Transverse colon (tissue), 4 donors: ENCODE data around the gene ZNRF3. TPM values are rescaled to one million over a fixed set of nuclear protein-coding genes. Genes with fewer than 3 reads are reported as not detected.

Experiments
- DNase-seq: peaks from one replicate; pipeline ENCODE4 v3.0.0-alpha.2; 2019
- H3K27ac ChIP-seq, 4 donors: fragments of 200-600 bp; sonication (generic); 2 replicates each; pipeline ENCODE4 v1.5.1; 2016 to 2018; ENCODE audit warnings: inconsistent platforms in 4 of 4
- H3K27me3 ChIP-seq: fragments of 200-600 bp; sonication (generic); 2 replicates; pipeline ENCODE4 v1.5.1; 2017; ENCODE audit warnings: inconsistent platforms
- H3K36me3 ChIP-seq, 4 donors: fragments of 200-600 bp; sonication (generic); 2 replicates each; pipeline ENCODE4 v1.5.1; 2017 to 2019; ENCODE audit warnings: inconsistent platforms in 4 of 4
- H3K4me1 ChIP-seq, 4 donors: fragments of 200-600 bp; sonication (generic); 2 replicates each; pipeline ENCODE4 v1.5.1; 2017 to 2020; ENCODE audit warnings: inconsistent platforms in 4 of 4
- H3K4me3 ChIP-seq, 4 donors: fragments of 200-600 bp; sonication (generic); 1 replicate in 1 of 4; 2 replicates in 3 of 4; pipeline versions ENCODE4 v1.5.1 to v1.6.1; 2017 to 2019; ENCODE audit warnings: inconsistent platforms in 4 of 4
- H3K9me3 ChIP-seq, 2 donors: fragments of 200-600 bp; sonication (generic); 2 replicates each; pipeline ENCODE4 v1.5.1; 2017 to 2019; ENCODE audit warnings: inconsistent platforms in 2 of 2
- EP300 ChIP-seq: sonication (generic); formaldehyde crosslinking; IDR thresholded peaks from one replicate; pipeline ENCODE4 v1.6.1; 2017; ENCODE audit warnings: antibody characterized with exemption, low read depth
- POLR2A ChIP-seq: fragments of 450-650 bp; IDR thresholded peaks from one replicate; pipeline ENCODE4 v1.6.1; 2016; ENCODE audit warnings: antibody characterized with exemption, mild to moderate bottlenecking, moderate library complexity
- POLR2AphosphoS5 ChIP-seq, 3 donors: sonication (generic); formaldehyde crosslinking; IDR thresholded peaks; one replicate each; pipeline ENCODE4 v1.6.1; 2016; ENCODE audit warnings: antibody characterized with exemption in 3 of 3
- WGBS, 2 donors: methylation state at CpG; one replicate each; pipeline ENCODE4 v1.1.5; 2018; ENCODE audit warnings: low coverage in 1 of 2; 5-methylcytosine and 5-hydroxymethylcytosine counted together
- in situ Hi-C, 4 donors: fragments of 200-750 bp; cut with MboI; loops; one replicate each; pipeline versions ENCODE4 v1.15.0 to v1.15.1; 2017; ENCODE audit warnings: low sequenced_read_pairs in 3 of 4, low pct_ligation_motif_present in 1 of 4, low pct_unique_long_range_greater_than_20kb in 1 of 4
- intact Hi-C: fragments of 100-400 bp; cut with DNase I; formaldehyde crosslinking; loops from one replicate; pipeline ENCODE4 v1.15.1; 2023; ENCODE audit warnings: low total_unique reads
- total RNA-seq, 4 donors: library from RNA; depleted of rRNA; stranded (reverse); fragments of >200 nt; gene quantifications; one replicate each; pipeline ENCODE4 v1.1.0, GENCODE V29; 2016
- TF ChIP-seq, protein P1 (sequence below), 5 experiments: fragments of 200-600 bp in 3 of 5; fragments of 450-650 bp in 2 of 5; sonication (generic) in 3 of 5; IDR thresholded peaks; 1 replicate in 2 of 5; 2 replicates in 3 of 5; pipeline ENCODE4 v1.5.1; 2016 to 2017; ENCODE audit warnings: antibody characterized with exemption in 5 of 5, inconsistent platforms in 3 of 5, mild to moderate bottlenecking in 2 of 5, moderate library complexity in 1 of 5

Gene ZNRF3
- total RNA-seq, 4 donors from 2014 or later = 4.5 to 10.7 (median 8.3) TPM

DNA sequence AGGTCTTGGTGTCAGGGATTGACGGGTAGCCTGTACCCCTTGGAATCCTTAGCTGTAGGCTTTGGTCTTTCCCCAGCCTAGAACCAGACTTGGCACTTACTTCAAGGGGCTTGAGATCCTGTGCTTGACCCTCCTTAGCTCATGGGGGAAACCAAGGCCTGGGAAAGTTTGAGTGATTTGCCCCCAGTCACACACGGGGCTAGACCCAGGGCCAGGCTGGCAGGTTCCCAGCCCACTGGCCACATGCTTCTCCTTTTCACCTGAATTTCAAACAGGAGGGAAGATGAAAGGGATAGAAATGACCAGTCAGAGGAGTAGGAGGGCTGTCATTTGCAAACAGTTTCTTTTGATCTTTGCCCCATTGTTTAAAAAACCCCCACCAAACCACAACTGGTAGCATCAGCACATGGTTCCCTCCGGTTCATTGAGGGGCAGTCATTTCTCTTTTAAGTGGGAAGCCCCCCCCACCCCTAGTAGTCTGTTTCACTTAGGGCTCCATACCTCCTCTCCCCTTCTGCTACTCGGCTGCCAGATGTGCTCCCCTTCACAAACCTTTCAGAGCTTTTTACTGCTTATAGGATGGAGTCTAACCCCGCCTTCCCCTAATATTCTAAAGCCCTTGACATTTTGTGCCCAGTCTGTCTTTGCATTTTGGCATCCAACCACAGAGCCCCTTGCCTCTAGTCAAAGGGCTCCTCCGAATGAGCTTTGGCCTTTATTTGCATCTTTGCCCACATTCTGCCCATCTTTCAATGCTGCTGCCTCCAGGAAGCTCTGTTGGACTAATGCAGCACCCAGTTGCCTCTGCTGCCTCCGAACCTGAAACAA, 37.6 kb downstream of the ZNRF3 start:
- Histone ChIP-seq H3K36me3 (no peaks in the 10 kb centered on the region), H3K27me3 (no peaks in the 10 kb centered on the region), H3K4me3 (no peak overlapping the region), H3K27ac (no peak overlapping the region), H3K9me3 (no peaks in the 10 kb centered on the region), H3K4me1 (peaks cover 25 to 66% (median 41%) of the 10 kb centered on the region in 4 donors)
- in situ Hi-C loops = loop anchor here in 1 of 4 donors (10.0 kb wide), 1 partner anchor 74 kb away; no protein-coding TSS in a partner anchor
- 57 to 67% methylated on average over 2 to 7 of the region's 7 CpGs for WGBS, 2 donors
- intact Hi-C loops = no loop called here
- TF ChIP-seq POLR2A = no peak
- no peak for TF ChIP-seq POLR2AphosphoS5 (IDR thresholded peaks at IDR 0.05)
- no peak for TF ChIP-seq EP300
- TF ChIP-seq, protein P1, sequence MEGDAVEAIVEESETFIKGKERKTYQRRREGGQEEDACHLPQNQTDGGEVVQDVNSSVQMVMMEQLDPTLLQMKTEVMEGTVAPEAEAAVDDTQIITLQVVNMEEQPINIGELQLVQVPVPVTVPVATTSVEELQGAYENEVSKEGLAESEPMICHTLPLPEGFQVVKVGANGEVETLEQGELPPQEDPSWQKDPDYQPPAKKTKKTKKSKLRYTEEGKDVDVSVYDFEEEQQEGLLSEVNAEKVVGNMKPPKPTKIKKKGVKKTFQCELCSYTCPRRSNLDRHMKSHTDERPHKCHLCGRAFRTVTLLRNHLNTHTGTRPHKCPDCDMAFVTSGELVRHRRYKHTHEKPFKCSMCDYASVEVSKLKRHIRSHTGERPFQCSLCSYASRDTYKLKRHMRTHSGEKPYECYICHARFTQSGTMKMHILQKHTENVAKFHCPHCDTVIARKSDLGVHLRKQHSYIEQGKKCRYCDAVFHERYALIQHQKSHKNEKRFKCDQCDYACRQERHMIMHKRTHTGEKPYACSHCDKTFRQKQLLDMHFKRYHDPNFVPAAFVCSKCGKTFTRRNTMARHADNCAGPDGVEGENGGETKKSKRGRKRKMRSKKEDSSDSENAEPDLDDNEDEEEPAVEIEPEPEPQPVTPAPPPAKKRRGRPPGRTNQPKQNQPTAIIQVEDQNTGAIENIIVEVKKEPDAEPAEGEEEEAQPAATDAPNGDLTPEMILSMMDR (IDR thresholded peaks at IDR 0.05) = no peak
- DNase-seq = no peak

DNA sequence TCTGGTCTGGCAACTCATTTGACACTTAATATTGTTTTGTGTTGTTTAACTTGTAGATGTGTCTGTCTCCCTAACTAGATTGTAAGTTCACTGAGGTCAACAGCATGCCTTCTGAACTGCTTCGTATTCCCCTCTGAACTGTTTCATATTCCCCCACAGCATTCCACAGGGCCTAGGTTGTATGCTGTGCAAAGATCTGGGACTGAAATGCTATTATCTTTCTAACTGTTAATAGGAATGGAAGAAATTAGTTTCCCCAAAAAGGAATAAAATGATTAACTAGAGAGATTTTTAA, 38.2 kb downstream of the ZNRF3 start:
- Histone ChIP-seq H3K9me3 (no peaks in the 10 kb centered on the region), H3K4me3 (no peak overlapping the region), H3K36me3 (no peaks in the 10 kb centered on the region), H3K4me1 (peaks cover 25 to 61% (median 40%) of the 10 kb centered on the region in 4 donors), H3K27me3 (no peaks in the 10 kb centered on the region), H3K27ac (no peak overlapping the region)
- DNase-seq = no peak
- intact Hi-C loops = no loop called here
- in situ Hi-C loops = loop anchor here in 1 of 4 donors (10.0 kb wide), 1 partner anchor 73 kb away; no protein-coding TSS in a partner anchor
- TF ChIP-seq EP300 = no peak
- no peak for TF ChIP-seq POLR2AphosphoS5 (IDR thresholded peaks at IDR 0.05)
- no peak for TF ChIP-seq POLR2A
- TF ChIP-seq, protein P1 (IDR thresholded peaks at IDR 0.05) = no peak
- WGBS, 2 donors = 76% methylated on average over 1 of the region's 1 CpG; no CpG with 5 or more reads in 1 of the 2 donors

DNA sequence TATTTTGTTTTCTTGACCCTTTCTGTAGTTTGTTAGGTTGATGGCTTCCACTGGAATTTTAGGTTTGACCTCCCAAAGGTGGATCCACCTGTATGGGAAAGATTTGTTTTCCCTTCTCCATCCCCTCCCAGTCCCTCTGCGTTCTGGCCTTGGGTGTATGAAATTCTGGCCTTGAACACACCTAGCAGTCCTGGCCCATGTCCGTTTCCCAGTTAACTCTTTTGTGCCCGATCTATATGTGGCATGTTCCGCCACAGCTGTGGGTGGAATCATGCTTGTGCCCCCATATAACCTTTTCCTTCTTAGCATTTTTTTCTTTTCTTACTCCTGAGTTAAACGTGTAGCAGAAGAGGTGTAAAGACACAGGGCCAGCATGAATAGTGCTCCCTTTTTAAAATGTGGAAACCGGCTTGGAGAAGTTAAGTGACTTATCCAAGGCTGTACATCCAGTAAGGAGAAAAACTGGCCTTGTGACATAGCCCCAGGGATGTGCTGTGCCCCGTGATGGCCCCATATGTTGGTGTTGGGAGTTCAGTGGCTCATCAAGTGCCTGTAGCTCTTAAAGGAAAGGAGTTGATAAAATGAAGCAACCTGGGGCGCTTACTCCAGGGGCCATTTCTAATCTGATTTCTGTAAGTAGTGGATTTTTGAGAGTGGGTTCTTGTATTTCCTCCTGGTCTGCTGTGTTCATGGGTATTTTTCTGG, 39.3 kb downstream of the ZNRF3 start:
- Histone ChIP-seq H3K9me3 (no peaks in the 10 kb centered on the region), H3K4me1 (peaks cover 19 to 55% (median 31%) of the 10 kb centered on the region in 4 donors), H3K27me3 (no peaks in the 10 kb centered on the region), H3K36me3 (no peaks in the 10 kb centered on the region), H3K4me3 (no peak overlapping the region), H3K27ac (no peak overlapping the region)
- TF ChIP-seq POLR2A = no peak
- in situ Hi-C loops (loop anchor here in 1 of 4 donors (10.0 kb wide), 1 partner anchor 72 kb away; no protein-coding TSS in a partner anchor), intact Hi-C loops (no loop called here)
- WGBS, 2 donors = 47 to 52% methylated on average over 6 to 8 of the region's 8 CpGs
- DNase-seq = no peak

DNA sequence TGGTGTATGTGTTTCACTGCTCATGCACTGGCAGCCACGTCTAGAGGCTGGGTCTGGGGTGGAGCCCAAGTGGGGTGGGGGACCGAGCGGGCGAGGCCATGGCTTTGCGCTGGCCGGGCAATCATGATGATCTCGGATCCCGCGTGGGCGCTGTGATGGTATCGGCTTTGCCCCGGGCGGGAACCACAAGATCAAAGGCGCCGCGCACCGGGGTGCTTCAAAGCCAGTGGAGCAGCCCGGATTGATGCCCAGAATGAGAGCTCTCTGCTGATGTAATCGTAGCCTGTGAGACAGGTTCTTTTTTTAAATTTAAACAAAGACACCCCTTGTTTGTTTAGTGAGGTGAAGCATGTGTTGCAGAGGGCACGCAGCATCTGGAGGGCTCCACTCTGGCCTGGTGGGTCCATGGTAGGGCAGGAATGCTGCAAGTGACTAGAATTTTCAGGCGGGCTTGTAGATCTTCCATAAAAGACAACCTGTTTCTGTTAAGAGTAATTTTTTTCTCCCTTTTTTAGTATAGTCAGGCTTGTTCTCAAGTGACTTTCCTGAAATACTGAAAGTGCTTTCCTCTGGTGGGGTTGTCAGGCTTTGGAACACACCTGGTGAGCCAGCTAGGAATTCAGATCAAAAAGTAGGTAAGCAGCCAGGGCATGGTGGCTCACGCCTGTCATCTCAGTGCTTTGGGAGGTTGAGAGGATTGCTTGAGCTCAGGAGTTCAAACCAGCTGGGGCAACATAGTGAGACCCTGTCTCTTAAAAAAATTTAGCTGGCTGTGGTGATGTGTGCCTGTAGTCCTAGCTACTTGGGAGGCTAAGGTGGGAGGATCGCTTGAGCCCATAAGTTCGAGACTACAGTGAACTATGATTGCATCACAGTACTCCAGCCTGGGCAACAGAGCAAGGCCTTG, 40.7 kb downstream of the ZNRF3 start:
- no peaks in the 10 kb centered on the region for H3K27me3 ChIP-seq
- TF ChIP-seq, protein P1 (IDR thresholded peaks at IDR 0.05) = no peak
- TF ChIP-seq EP300 (no peak), POLR2A (no peak), POLR2AphosphoS5 (IDR thresholded peaks at IDR 0.05) (no peak)
- H3K4me1 ChIP-seq = peaks cover 6 to 45% (median 18%) of the 10 kb centered on the region in 4 donors
- H3K9me3 ChIP-seq = no peaks in the 10 kb centered on the region
- H3K4me3 ChIP-seq = no peak overlapping the region
- 42 to 46% methylated on average over 5 to 19 of the region's 24 CpGs for WGBS, 2 donors
- intact Hi-C loops (no loop called here), in situ Hi-C loops (loop anchor here in 1 of 4 donors (10.0 kb wide), 1 partner anchor 71 kb away; no protein-coding TSS in a partner anchor)
- H3K36me3 ChIP-seq = no peaks in the 10 kb centered on the region
- peak; percentile 38 for DNase-seq
- H3K27ac ChIP-seq = no peak overlapping the region
